Measurements from ENCODE around the gene SPON1.
A peak's percentile ranks its signal among the peaks of the same experiment; 100 is the strongest.

- peak; percentile 89 for TF ChIP-seq CTCF (IDR thresholded peaks at IDR 0.05; ENCODE audit: low read depth, low read length, missing input control)
- no peak for TF ChIP-seq EGR1 (IDR thresholded peaks at IDR 0.05; ENCODE audit: low read depth in 2 of 2)
- no peak for TF ChIP-seq HNF4G (IDR thresholded peaks at IDR 0.05)
- no peak for TF ChIP-seq TAF1 (conservative IDR thresholded peaks at IDR 0.05)
- no peak for TF ChIP-seq REST (IDR thresholded peaks at IDR 0.05)
- TF ChIP-seq MAX (IDR thresholded peaks at IDR 0.05) = no peak
- TF ChIP-seq YY1 (IDR thresholded peaks at IDR 0.05) = no peak
- TF ChIP-seq JUND (IDR thresholded peaks at IDR 0.05) = no peak
- TF ChIP-seq ATF3 (IDR thresholded peaks at IDR 0.05) = no peak
- TF ChIP-seq SP1 (IDR thresholded peaks at IDR 0.05) = no peak
- TF ChIP-seq NR2F2 (IDR thresholded peaks at IDR 0.05) = no peak
- no peak for TF ChIP-seq RXRA (IDR thresholded peaks at IDR 0.05)
Observed at GRCh38 chr11:13955971-13956421, 6.5 kb upstream of the SPON1 start.
